Measurements from ENCODE around the gene NMNAT2. TPM values are rescaled to one million over a fixed set of nuclear protein-coding genes. Genes with fewer than 3 reads are reported as not detected.
A peak's percentile ranks its signal among the peaks of the same experiment; 100 is the strongest.

Gene NMNAT2
- total and polyA plus RNA-seq, 9 donors = 0.49 to 2.5 (median 0.98) TPM

- 92% methylated on average over 1 of the region's 5 CpGs for WGBS (ENCODE audit: insufficient coverage)
- Histone ChIP-seq H3K27me3 (ENCODE audit: control insufficient read depth, insufficient read depth, low read length) (no peaks in the 10 kb centered on the region), H3K4me3 (ENCODE audit: low read length) (no peak overlapping the region), H3K27ac (ENCODE audit: low read length) (peak overlapping the region; percentile 76), H3K4me1 (ENCODE audit: control insufficient read depth, insufficient read depth, low read length) (peaks cover 81% of the 10 kb centered on the region), H3K9me3 (replicated peaks; ENCODE audit: control insufficient read depth, low read depth, low read length) (no peaks in the 10 kb centered on the region), H3K36me3 (ENCODE audit: control insufficient read depth, insufficient read depth, low read length) (no peaks in the 10 kb centered on the region)
- no peak for DNase-seq
Measured at GRCh38 chr1:183283286-183283685, 134.9 kb downstream of the NMNAT2 start.

- peak overlapping the region; percentile 91 for H3K27ac ChIP-seq (ENCODE audit: low read length)
- 71% methylated on average over 5 of the region's 9 CpGs for WGBS (ENCODE audit: insufficient coverage)
- no peaks in the 10 kb centered on the region for H3K36me3 ChIP-seq (ENCODE audit: control insufficient read depth, insufficient read depth, low read length)
- DNase-seq = no peak
- H3K27me3 ChIP-seq (ENCODE audit: control insufficient read depth, insufficient read depth, low read length) = no peaks in the 10 kb centered on the region
- no peak overlapping the region for H3K4me3 ChIP-seq (ENCODE audit: low read length)
- H3K4me1 ChIP-seq (ENCODE audit: control insufficient read depth, insufficient read depth, low read length) = peaks cover 75% of the 10 kb centered on the region
- H3K9me3 ChIP-seq (replicated peaks; ENCODE audit: control insufficient read depth, low read depth, low read length) = no peaks in the 10 kb centered on the region
Measured at GRCh38 chr1:183282101-183282855, 135.9 kb downstream of the NMNAT2 start.

DNA sequence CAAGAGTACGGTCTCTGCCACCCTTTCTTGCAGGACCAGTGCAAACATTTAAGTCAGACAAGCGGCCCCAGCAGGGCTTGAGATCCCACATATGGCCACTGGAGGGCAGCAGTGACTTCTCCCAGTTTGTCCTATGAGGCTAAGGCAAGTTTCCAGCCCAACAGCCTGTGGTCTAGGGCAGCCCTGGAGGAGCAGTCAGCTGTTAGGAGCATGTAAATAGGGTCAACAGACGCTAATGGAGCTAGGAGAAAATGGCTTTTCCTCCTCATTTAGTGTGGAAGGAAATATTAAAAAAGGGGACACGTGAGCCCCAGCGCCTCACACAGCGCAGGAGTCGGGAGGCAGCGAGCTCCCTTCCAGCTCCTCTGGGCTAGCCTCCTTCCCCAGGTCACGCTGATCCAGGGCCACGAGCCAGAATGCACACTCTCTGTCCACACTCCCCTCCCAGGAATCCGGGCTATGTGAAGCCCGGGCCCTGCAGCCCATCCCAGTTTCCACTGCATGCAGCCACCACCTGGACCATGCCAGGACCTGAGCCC lies 136.6 kb downstream of the NMNAT2 start:
- no peaks in the 10 kb centered on the region for H3K36me3 ChIP-seq (ENCODE audit: control insufficient read depth, insufficient read depth, low read length)
- H3K9me3 ChIP-seq (replicated peaks; ENCODE audit: control insufficient read depth, low read depth, low read length) = no peaks in the 10 kb centered on the region
- peak overlapping the region; percentile 91 for H3K27ac ChIP-seq (ENCODE audit: low read length)
- 16% methylated on average over 9 of the region's 12 CpGs for WGBS (ENCODE audit: insufficient coverage)
- DNase-seq = peak; percentile 97
- H3K27me3 ChIP-seq (ENCODE audit: control insufficient read depth, insufficient read depth, low read length) = no peaks in the 10 kb centered on the region
- no peak overlapping the region for H3K4me3 ChIP-seq (ENCODE audit: low read length)
- peaks cover 69% of the 10 kb centered on the region for H3K4me1 ChIP-seq (ENCODE audit: control insufficient read depth, insufficient read depth, low read length)

DNA sequence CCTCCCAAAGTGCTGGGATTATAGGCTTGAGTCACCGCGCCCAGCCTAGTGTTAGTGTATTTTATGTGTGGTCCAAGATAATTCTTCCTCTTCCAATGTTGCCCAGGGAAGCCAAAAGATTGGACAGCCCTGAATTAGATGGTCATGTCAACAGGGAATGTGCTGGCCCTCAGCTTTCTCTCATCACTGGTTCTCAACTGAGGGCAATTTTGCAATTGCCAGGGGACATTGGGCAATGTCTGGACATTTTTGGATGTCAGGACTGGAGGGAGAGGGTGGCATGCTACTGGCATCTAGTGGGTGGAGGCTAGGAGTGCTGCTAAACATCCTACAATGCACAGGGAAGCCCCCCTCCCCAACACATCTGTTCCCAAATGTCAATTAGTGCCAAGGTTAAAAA lies 137.1 kb downstream of the NMNAT2 start:
- DNase-seq = no peak

DNA sequence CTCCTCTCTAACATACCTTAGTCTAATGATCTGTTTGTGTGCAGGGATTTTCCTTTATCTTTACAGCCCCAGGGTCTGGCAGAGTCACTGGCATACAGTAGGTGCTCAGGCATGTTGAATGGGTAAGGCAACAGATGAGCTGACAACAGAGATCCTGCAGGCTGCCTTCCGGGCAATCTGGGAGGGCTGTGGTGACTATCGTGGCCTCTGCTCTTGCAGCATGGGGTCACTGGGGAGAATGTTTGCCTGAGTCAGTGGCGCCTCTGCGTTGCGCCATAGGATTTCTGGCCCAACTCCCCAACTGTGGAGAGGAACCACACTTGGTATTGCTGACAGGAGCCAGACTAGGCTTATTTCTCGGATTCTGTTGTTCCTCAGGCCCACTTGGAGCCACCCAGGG lies 138.3 kb downstream of the NMNAT2 start:
- H3K4me1 ChIP-seq (ENCODE audit: control insufficient read depth, insufficient read depth, low read length) = peaks cover 63% of the 10 kb centered on the region
- no peak for DNase-seq
- 89% methylated on average over 6 of the region's 6 CpGs for WGBS (ENCODE audit: insufficient coverage)
- no peaks in the 10 kb centered on the region for H3K9me3 ChIP-seq (replicated peaks; ENCODE audit: control insufficient read depth, low read depth, low read length)
- no peaks in the 10 kb centered on the region for H3K36me3 ChIP-seq (ENCODE audit: control insufficient read depth, insufficient read depth, low read length)
- H3K27ac ChIP-seq (ENCODE audit: low read length) = peak overlapping the region; percentile 65
- no peak overlapping the region for H3K4me3 ChIP-seq (ENCODE audit: low read length)
- H3K27me3 ChIP-seq (ENCODE audit: control insufficient read depth, insufficient read depth, low read length) = no peaks in the 10 kb centered on the region

More for the DNA sequence above, 137.1 kb downstream of the NMNAT2 start:
- H3K4me3 ChIP-seq (ENCODE audit: low read length) = no peak overlapping the region
- no peaks in the 10 kb centered on the region for H3K36me3 ChIP-seq (ENCODE audit: control insufficient read depth, insufficient read depth, low read length)
- WGBS (ENCODE audit: insufficient coverage) = 100% methylated on average over 2 of the region's 2 CpGs
- H3K27ac ChIP-seq (ENCODE audit: low read length) = peak overlapping the region; percentile 91
- no peaks in the 10 kb centered on the region for H3K27me3 ChIP-seq (ENCODE audit: control insufficient read depth, insufficient read depth, low read length)
- no peaks in the 10 kb centered on the region for H3K9me3 ChIP-seq (replicated peaks; ENCODE audit: control insufficient read depth, low read depth, low read length)
- H3K4me1 ChIP-seq (ENCODE audit: control insufficient read depth, insufficient read depth, low read length) = peaks cover 69% of the 10 kb centered on the region

DNA sequence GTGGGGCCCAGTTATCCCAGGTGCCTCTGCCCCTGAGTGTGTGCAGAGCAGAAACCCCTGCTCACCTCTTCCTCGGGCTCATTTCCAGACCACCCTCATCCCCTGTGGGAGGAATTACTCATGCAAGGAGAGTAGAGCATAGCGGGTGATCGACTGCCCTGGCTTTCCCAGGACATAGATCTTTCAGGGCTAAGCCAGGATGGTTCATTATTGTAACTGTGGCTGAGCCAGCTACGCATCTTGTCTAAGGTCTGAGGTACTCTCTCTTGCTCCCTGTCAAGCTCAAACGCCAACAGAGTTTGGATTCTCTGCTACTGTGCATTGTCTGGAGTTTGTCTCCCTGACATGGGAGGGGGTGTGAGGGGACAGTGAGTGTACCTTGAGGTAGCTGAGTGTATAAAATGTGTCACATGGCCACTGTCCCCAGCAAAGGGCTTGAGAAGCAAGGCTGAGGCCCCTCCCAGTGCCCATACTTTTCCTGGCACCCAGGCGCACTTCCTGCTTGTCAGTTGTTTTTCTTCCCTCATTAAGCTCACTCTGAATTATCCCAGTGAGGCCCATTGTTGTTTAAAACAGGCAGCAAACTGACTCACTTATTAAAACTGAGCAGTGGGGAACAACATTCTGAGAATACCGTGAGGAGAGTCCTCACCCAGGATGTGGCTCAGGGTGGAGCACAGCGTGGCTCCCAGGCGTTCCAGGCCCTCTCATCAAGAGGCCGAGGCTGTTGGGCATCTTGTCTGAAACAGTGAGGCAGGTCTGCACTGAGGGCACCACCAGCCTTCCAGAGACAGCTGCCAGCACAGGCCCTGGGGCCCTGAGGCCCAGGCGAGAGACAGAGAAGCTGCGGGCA lies 139.2 kb downstream of the NMNAT2 start:
- peak overlapping the region; percentile 65 for H3K27ac ChIP-seq (ENCODE audit: low read length)
- DNase-seq = no peak
- peaks cover 56% of the 10 kb centered on the region for H3K4me1 ChIP-seq (ENCODE audit: control insufficient read depth, insufficient read depth, low read length)

GRCh38 chr1:183277821-183278738 lies 140.1 kb downstream of the NMNAT2 start:
- H3K27me3 ChIP-seq (ENCODE audit: control insufficient read depth, insufficient read depth, low read length) = no peaks in the 10 kb centered on the region
- H3K27ac ChIP-seq (ENCODE audit: low read length) = no peak overlapping the region
- no peaks in the 10 kb centered on the region for H3K9me3 ChIP-seq (replicated peaks; ENCODE audit: control insufficient read depth, low read depth, low read length)
- H3K36me3 ChIP-seq (ENCODE audit: control insufficient read depth, insufficient read depth, low read length) = no peaks in the 10 kb centered on the region
- no peak overlapping the region for H3K4me3 ChIP-seq (ENCODE audit: low read length)
- H3K4me1 ChIP-seq (ENCODE audit: control insufficient read depth, insufficient read depth, low read length) = peaks cover 50% of the 10 kb centered on the region
- DNase-seq = no peak
- WGBS (ENCODE audit: insufficient coverage) = 94% methylated on average over 2 of the region's 7 CpGs

More for the DNA sequence above, 139.2 kb downstream of the NMNAT2 start:
- 55% methylated on average over 7 of the region's 12 CpGs for WGBS (ENCODE audit: insufficient coverage)
- no peaks in the 10 kb centered on the region for H3K9me3 ChIP-seq (replicated peaks; ENCODE audit: control insufficient read depth, low read depth, low read length)
- no peak overlapping the region for H3K4me3 ChIP-seq (ENCODE audit: low read length)
- no peaks in the 10 kb centered on the region for H3K36me3 ChIP-seq (ENCODE audit: control insufficient read depth, insufficient read depth, low read length)
- H3K27me3 ChIP-seq (ENCODE audit: control insufficient read depth, insufficient read depth, low read length) = no peaks in the 10 kb centered on the region

GRCh38 chr1:183276386-183277080 lies 141.6 kb downstream of the NMNAT2 start:
- no peak overlapping the region for H3K27ac ChIP-seq (ENCODE audit: low read length)
- peaks cover 46% of the 10 kb centered on the region for H3K4me1 ChIP-seq (ENCODE audit: control insufficient read depth, insufficient read depth, low read length)
- no peaks in the 10 kb centered on the region for H3K9me3 ChIP-seq (replicated peaks; ENCODE audit: control insufficient read depth, low read depth, low read length)
- H3K36me3 ChIP-seq (ENCODE audit: control insufficient read depth, insufficient read depth, low read length) = no peaks in the 10 kb centered on the region
- 60% methylated on average over 4 of the region's 9 CpGs for WGBS (ENCODE audit: insufficient coverage)
- H3K27me3 ChIP-seq (ENCODE audit: control insufficient read depth, insufficient read depth, low read length) = no peaks in the 10 kb centered on the region
- H3K4me3 ChIP-seq (ENCODE audit: low read length) = no peak overlapping the region
- no peak for DNase-seq

GRCh38 chr1:183275322-183275721 lies 142.9 kb downstream of the NMNAT2 start:
- H3K27me3 ChIP-seq (ENCODE audit: control insufficient read depth, insufficient read depth, low read length) = no peaks in the 10 kb centered on the region
- H3K4me1 ChIP-seq (ENCODE audit: control insufficient read depth, insufficient read depth, low read length) = peaks cover 48% of the 10 kb centered on the region
- H3K4me3 ChIP-seq (ENCODE audit: low read length) = no peak overlapping the region
- H3K36me3 ChIP-seq (ENCODE audit: control insufficient read depth, insufficient read depth, low read length) = no peaks in the 10 kb centered on the region
- DNase-seq = no peak
- H3K27ac ChIP-seq (ENCODE audit: low read length) = no peak overlapping the region
- H3K9me3 ChIP-seq (replicated peaks; ENCODE audit: control insufficient read depth, low read depth, low read length) = no peaks in the 10 kb centered on the region
- 86% methylated on average over 1 of the region's 3 CpGs for WGBS (ENCODE audit: insufficient coverage)
